IMR-90 (cell line): ENCODE data around the gene THRA. TPM values are rescaled to one million over a fixed set of nuclear protein-coding genes. Genes with fewer than 3 reads are reported as not detected.

Source experiments
- ATAC-seq: fragments of 200-7000 bp; cut with Tn5 transposase; 2 replicates; pipeline ENCODE4 v1.9.1; 2020; ENCODE audit warnings: low read depth, mild to moderate bottlenecking, moderate library complexity
- BruUV-seq: library from RNA; stranded (reverse); fragments of 400-500 nt; replicated peaks from 2 replicates; lab custom pipeline; 2021; lab: Mats Ljungman, UMichigan
- CTCF ChIA-PET: fragments of 300-600 bp; formaldehyde crosslinking; extraction: SDS; loops from one replicate; lab custom pipeline; 2021; ENCODE audit warnings: antibody characterized with exemption; lab: Yijun Ruan, JAX
- POLR2A ChIA-PET: fragments of 300-600 bp; sonication (Branson Sonifier 250); formaldehyde crosslinking; loops from one replicate; lab custom pipeline; 2022; ENCODE audit warnings: antibody characterized with exemption; ENCODE audit not compliant: unreplicated experiment; lab: Charles Lee
- DNase-seq: peaks from one replicate; pipeline ENCODE4 v3.0.0; 2013
- H2AFZ ChIP-seq: replicated peaks from 2 replicates; pipeline ENCODE3; 2013; ENCODE audit warnings: low read length, mild to moderate bottlenecking; ENCODE audit not compliant: poor library complexity
- H2AK5ac ChIP-seq: 2 replicates; pipeline ENCODE4 v1.6.1; 2013; ENCODE audit warnings: low read depth, low read length, inconsistent platforms
- H2AK9ac ChIP-seq: replicated peaks from 2 replicates; pipeline ENCODE3; 2013; ENCODE audit warnings: mild to moderate bottlenecking, low read depth, low read length, moderate library complexity; ENCODE audit not compliant: poor library complexity
- H2BK120ac ChIP-seq: 2 replicates; pipeline ENCODE4 v1.6.1; 2013; ENCODE audit warnings: low read depth, low read length, inconsistent platforms
- H2BK15ac ChIP-seq: 3 replicates; pipeline ENCODE4 v1.6.1; 2013; ENCODE audit warnings: low read depth, low read length, inconsistent platforms
- H2BK20ac ChIP-seq: 2 replicates; pipeline ENCODE4 v1.6.1; 2013; ENCODE audit warnings: low read depth, mild to moderate bottlenecking, inconsistent platforms, low read length, moderate library complexity
- H2BK5ac ChIP-seq: 2 replicates; pipeline ENCODE4 v1.6.1; 2013; ENCODE audit warnings: mild to moderate bottlenecking, low read depth, low read length, inconsistent platforms; ENCODE audit not compliant: poor library complexity, severe bottlenecking
- H3K14ac ChIP-seq: replicated peaks from 2 replicates; pipeline ENCODE4 v1.6.1; 2013; ENCODE audit warnings: low read depth, low read length, inconsistent platforms
- H3K18ac ChIP-seq: 2 replicates; pipeline ENCODE4 v1.6.1; 2013; ENCODE audit warnings: low read depth, low read length, control low read depth
- H3K23ac ChIP-seq: 2 replicates; pipeline ENCODE4 v1.6.1; 2013; ENCODE audit warnings: low read depth, low read length, inconsistent platforms
- H3K27ac ChIP-seq: 2 replicates; pipeline ENCODE4 v1.5.1; 2013; ENCODE audit warnings: mild to moderate bottlenecking, control low read depth, low read length; ENCODE audit not compliant: insufficient read depth
- H3K27me3 ChIP-seq: 2 replicates; pipeline ENCODE4 v1.6.1; 2013; ENCODE audit warnings: low read length; ENCODE audit not compliant: control insufficient read depth, insufficient read depth
- H3K36me3 ChIP-seq: 2 replicates; pipeline ENCODE4 v1.6.1; 2013; ENCODE audit warnings: low read length, mixed read lengths; ENCODE audit not compliant: control insufficient read depth, insufficient read depth
- H3K4ac ChIP-seq: 2 replicates; pipeline ENCODE4 v1.6.1; 2013; ENCODE audit warnings: low read depth, low read length, inconsistent platforms
- H3K4me1 ChIP-seq: 2 replicates; pipeline ENCODE4 v1.6.1; 2013; ENCODE audit warnings: low read length, mixed read lengths; ENCODE audit not compliant: control insufficient read depth, insufficient read depth
- H3K4me2 ChIP-seq: 2 replicates; pipeline ENCODE4 v1.6.1; 2013; ENCODE audit warnings: low read depth, mild to moderate bottlenecking, control low read depth, low read length, moderate library complexity
- H3K4me3 ChIP-seq: 2 replicates; pipeline ENCODE4 v1.5.1; 2013; ENCODE audit warnings: low read depth, mild to moderate bottlenecking, control low read depth, low read length, moderate library complexity; ENCODE audit not compliant: insufficient read depth
- H3K56ac ChIP-seq: 2 replicates; pipeline ENCODE4 v1.6.1; 2013; ENCODE audit warnings: low read length, inconsistent platforms; ENCODE audit not compliant: insufficient read depth; ENCODE audit errors: extremely low read depth
- H3K79me1 ChIP-seq, 2 experiments: 2 replicates each; pipeline ENCODE4 v1.6.1; 2013; ENCODE audit warnings: low read length in 2 of 2, inconsistent platforms in 1 of 2, low read depth in 1 of 2
- H3K9ac ChIP-seq: 2 replicates; pipeline ENCODE4 v1.6.1; 2013; ENCODE audit warnings: low read depth, low read length, control low read depth
- H3K9me1 ChIP-seq: 2 replicates; pipeline ENCODE4 v1.6.1; 2013; ENCODE audit warnings: low read length, inconsistent platforms; ENCODE audit not compliant: insufficient read depth
- H3K9me3 ChIP-seq: 2 replicates; pipeline ENCODE4 v1.6.1; 2013; ENCODE audit warnings: low read length; ENCODE audit not compliant: control insufficient read depth, insufficient read depth
- H4K20me1 ChIP-seq: 2 replicates; pipeline ENCODE4 v1.6.1; 2013; ENCODE audit warnings: low read length, inconsistent platforms; ENCODE audit not compliant: insufficient read depth
- H4K5ac ChIP-seq: 2 replicates; pipeline ENCODE4 v1.6.1; 2013; ENCODE audit warnings: mild to moderate bottlenecking, low read depth, low read length, control low read depth
- H4K8ac ChIP-seq, 2 experiments: 2 replicates each; pipeline ENCODE4 v1.6.1; 2013; ENCODE audit warnings: low read depth in 2 of 2, low read length in 2 of 2, control low read depth in 1 of 2, inconsistent platforms in 1 of 2
- H4K91ac ChIP-seq: 2 replicates; pipeline ENCODE4 v1.6.1; 2013; ENCODE audit warnings: low read depth, low read length, inconsistent platforms; ENCODE audit not compliant: insufficient read depth
- BHLHE40 ChIP-seq: fragments of 150-350 bp; IDR thresholded peaks from 2 replicates; pipeline ENCODE4 v1.6.1; 2016; ENCODE audit warnings: mild to moderate bottlenecking, low read depth, low read length
- CEBPB ChIP-seq: IDR thresholded peaks from 2 replicates; pipeline ENCODE4 v1.6.1; 2012; ENCODE audit warnings: low read depth, low read length, improper control_type of control experiment
- MAZ ChIP-seq: IDR thresholded peaks from 2 replicates; pipeline ENCODE4 v1.6.1; 2012; ENCODE audit warnings: low read depth, mild to moderate bottlenecking, low read length, improper control_type of control experiment, moderate library complexity, borderline replicate concordance
- MXI1 ChIP-seq: IDR thresholded peaks from 2 replicates; pipeline ENCODE4 v1.6.1; 2012; ENCODE audit warnings: low read depth, mild to moderate bottlenecking, low read length, moderate library complexity, borderline replicate concordance
- NFE2L2 ChIP-seq: fragments of 150-350 bp; IDR thresholded peaks from 2 replicates; pipeline ENCODE4 v1.6.1; 2016; ENCODE audit warnings: low read depth, mild to moderate bottlenecking, low read length
- POLR2A ChIP-seq: IDR thresholded peaks from 2 replicates; pipeline ENCODE4 v1.6.1; 2012; ENCODE audit warnings: mild to moderate bottlenecking, low read depth, low read length
- RCOR1 ChIP-seq: IDR thresholded peaks from 2 replicates; pipeline ENCODE4 v1.6.1; 2012; ENCODE audit warnings: mild to moderate bottlenecking, low read length, improper control_type of control experiment; ENCODE audit not compliant: insufficient replicate concordance
- RFX5 ChIP-seq: IDR thresholded peaks from 2 replicates; pipeline ENCODE4 v1.8.0; 2012; ENCODE audit warnings: low read depth, mild to moderate bottlenecking, low read length, moderate library complexity
- SMC3 ChIP-seq: fragments of 150-350 bp; IDR thresholded peaks from 2 replicates; pipeline ENCODE4 v1.6.1; 2016; ENCODE audit warnings: low read depth, mild to moderate bottlenecking, antibody characterized with exemption, low read length, moderate library complexity
- WGBS, 2 experiments: methylation state at CpG; one replicate each; pipeline versions ENCODE4 v1.1.5 to v1.1.7; 2013; ENCODE audit warnings: missing lambda C conversion rate in 2 of 2; ENCODE audit not compliant: insufficient read length in 1 of 2; ENCODE audit errors: extremely low coverage in 2 of 2; 5-methylcytosine and 5-hydroxymethylcytosine counted together
- dilution Hi-C: fragments of 300-500 bp; cut with HindIII; formaldehyde crosslinking; loops from one replicate; pipeline ENCODE4 v1.14.3; 2018; ENCODE audit warnings: low sequenced_read_pairs; ENCODE audit not compliant: unreplicated experiment
- in situ Hi-C: fragments of 300-500 bp; cut with MboI; formaldehyde crosslinking; loops from 3 replicates; pipeline ENCODE4 v1.14.3; 2019; ENCODE audit warnings: low sequenced_read_pairs, inconsistent platforms, mixed read lengths
- intact Hi-C: fragments of 100-400 bp; cut with micrococcal nuclease; formaldehyde crosslinking; loops from 2 replicates; pipeline ENCODE4 v1.10.0; 2022
- polyA plus RNA-seq, 3 experiments: library from polyadenylated mRNA; depleted of rRNA; stranded (reverse); fragments of >200 nt; gene quantifications; 2 replicates each; pipeline ENCODE4 v1.2.3, GENCODE V29; 2012; ENCODE audit warnings: low replicate concordance in 1 of 3
- total RNA-seq: library from RNA; depleted of rRNA; stranded (reverse); fragments of >200 nt; gene quantifications from 2 replicates; pipeline ENCODE4 v1.2.3, GENCODE V29; 2012
- TF ChIP-seq, protein P1 (sequence below): fragments of 150-350 bp; IDR thresholded peaks from 2 replicates; pipeline ENCODE4 v1.6.1; 2016; ENCODE audit warnings: low read depth, mild to moderate bottlenecking, low read length, moderate library complexity, borderline replicate concordance
- TF ChIP-seq, protein P2 (sequence below): fragments of 150-350 bp; IDR thresholded peaks from 2 replicates; pipeline ENCODE4 v1.6.1; 2017; ENCODE audit warnings: mild to moderate bottlenecking, antibody characterized with exemption, low read length, low read depth
- TF ChIP-seq, protein P3 (sequence below): conservative IDR thresholded peaks from 2 replicates; pipeline ENCODE4 v1.5.1; 2012; ENCODE audit warnings: mild to moderate bottlenecking, low read depth, low read length, improper control_type of control experiment

The THRA gene
- total and polyA plus RNA-seq, 2 of the 4 experiments (the other 2 are of a cell fraction), result 22.0 to 23.4 TPM

DNA sequence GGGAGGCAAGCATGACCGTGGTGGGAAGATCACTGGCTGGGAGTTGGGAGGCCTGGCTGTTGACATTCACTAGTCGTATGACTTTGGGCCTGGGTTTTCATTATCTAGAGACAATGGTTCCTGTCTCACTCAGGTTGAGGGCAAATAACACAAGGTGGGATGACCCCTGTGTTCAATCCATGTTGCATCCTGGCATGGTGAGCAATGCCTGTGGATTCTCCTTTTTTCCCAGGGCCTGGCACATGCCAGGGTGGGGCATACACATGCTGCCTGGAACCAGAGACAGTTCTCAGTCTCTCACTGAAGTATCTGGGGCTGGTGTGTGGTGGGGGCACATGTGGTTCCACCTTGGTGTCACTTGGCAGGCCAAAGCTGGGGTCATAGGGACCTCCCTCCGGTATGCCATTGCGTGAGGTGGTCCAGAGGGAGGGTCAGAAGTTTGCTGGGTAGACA is 5.4 kb downstream of the THRA start:
- Histone ChIP-seq H3K27me3 (no peaks in the 10 kb centered on the region), H3K79me1 (peaks cover 38 to 91% of the 10 kb centered on the region in 2 experiments), H2BK15ac (peak overlapping the region; percentile 55), H3K9ac (peak overlapping the region; percentile 40), H3K23ac (peak overlapping the region; percentile 95), H2AK5ac (peak overlapping the region; percentile 91), H2BK20ac (peak overlapping the region; percentile 88), H3K14ac (peak overlapping the region; percentile 86), H2BK5ac (peak overlapping the region; percentile 65), H3K18ac (peak overlapping the region; percentile 56), H4K5ac (peak overlapping the region; percentile 27), H3K9me1 (peaks cover 52% of the 10 kb centered on the region), H3K9me3 (no peaks in the 10 kb centered on the region), H4K20me1 (peaks cover 35% of the 10 kb centered on the region), H2BK120ac (peak overlapping the region; percentile 82), H2AK9ac (peak overlapping the region; percentile 97), H3K4me3 (no peak overlapping the region), H3K4me1 (peaks cover 61% of the 10 kb centered on the region), H4K91ac (peak overlapping the region; percentile 81), H2AFZ (peak overlapping the region; percentile 95), H3K56ac (peak overlapping the region; percentile 64; the same call in 1 of the 2 replicates), H3K27ac (peak overlapping the region; percentile 25), H3K4ac (peak overlapping the region; percentile 96), H3K36me3 (no peaks in the 10 kb centered on the region), H4K8ac (peak overlapping the region; percentile 33 to 99), H3K4me2 (peak overlapping the region; percentile 90)
- dilution Hi-C loops, result no loop called here
- ATAC-seq (no peak), DNase-seq (no peak)
- CTCF ChIA-PET, result no interaction called here
- intact Hi-C loops, result loop anchor here (2.0 kb wide), 1 partner anchor 43 kb away; no protein-coding TSS in a partner anchor
- no peak for TF ChIP-seq NFE2L2
- no peak for TF ChIP-seq MXI1
- TF ChIP-seq SMC3, result no peak
- no peak for TF ChIP-seq POLR2A
- no peak for TF ChIP-seq CEBPB
- no peak for TF ChIP-seq MAZ
- TF ChIP-seq, protein P1, sequence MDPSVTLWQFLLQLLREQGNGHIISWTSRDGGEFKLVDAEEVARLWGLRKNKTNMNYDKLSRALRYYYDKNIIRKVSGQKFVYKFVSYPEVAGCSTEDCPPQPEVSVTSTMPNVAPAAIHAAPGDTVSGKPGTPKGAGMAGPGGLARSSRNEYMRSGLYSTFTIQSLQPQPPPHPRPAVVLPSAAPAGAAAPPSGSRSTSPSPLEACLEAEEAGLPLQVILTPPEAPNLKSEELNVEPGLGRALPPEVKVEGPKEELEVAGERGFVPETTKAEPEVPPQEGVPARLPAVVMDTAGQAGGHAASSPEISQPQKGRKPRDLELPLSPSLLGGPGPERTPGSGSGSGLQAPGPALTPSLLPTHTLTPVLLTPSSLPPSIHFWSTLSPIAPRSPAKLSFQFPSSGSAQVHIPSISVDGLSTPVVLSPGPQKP, result no peak
- TF ChIP-seq RCOR1, result no peak
- TF ChIP-seq, protein P2, sequence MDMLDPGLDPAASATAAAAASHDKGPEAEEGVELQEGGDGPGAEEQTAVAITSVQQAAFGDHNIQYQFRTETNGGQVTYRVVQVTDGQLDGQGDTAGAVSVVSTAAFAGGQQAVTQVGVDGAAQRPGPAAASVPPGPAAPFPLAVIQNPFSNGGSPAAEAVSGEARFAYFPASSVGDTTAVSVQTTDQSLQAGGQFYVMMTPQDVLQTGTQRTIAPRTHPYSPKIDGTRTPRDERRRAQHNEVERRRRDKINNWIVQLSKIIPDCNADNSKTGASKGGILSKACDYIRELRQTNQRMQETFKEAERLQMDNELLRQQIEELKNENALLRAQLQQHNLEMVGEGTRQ, result no peak
- TF ChIP-seq RFX5, result no peak
- TF ChIP-seq BHLHE40, result no peak
- TF ChIP-seq, protein P3, sequence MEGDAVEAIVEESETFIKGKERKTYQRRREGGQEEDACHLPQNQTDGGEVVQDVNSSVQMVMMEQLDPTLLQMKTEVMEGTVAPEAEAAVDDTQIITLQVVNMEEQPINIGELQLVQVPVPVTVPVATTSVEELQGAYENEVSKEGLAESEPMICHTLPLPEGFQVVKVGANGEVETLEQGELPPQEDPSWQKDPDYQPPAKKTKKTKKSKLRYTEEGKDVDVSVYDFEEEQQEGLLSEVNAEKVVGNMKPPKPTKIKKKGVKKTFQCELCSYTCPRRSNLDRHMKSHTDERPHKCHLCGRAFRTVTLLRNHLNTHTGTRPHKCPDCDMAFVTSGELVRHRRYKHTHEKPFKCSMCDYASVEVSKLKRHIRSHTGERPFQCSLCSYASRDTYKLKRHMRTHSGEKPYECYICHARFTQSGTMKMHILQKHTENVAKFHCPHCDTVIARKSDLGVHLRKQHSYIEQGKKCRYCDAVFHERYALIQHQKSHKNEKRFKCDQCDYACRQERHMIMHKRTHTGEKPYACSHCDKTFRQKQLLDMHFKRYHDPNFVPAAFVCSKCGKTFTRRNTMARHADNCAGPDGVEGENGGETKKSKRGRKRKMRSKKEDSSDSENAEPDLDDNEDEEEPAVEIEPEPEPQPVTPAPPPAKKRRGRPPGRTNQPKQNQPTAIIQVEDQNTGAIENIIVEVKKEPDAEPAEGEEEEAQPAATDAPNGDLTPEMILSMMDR, result no peak
- BruUV-seq, result no TSS peak
- POLR2A ChIA-PET, result no interaction called here
- 54% methylated on average over 2 of the region's 4 CpGs; no CpG with 5 or more reads in 1 of the 2 experiments for WGBS, 2 experiments
- in situ Hi-C loops, result no loop called here
